GM12872 (cell line): ENCODE data around the gene KIAA0232.

Source experiments
- TF ChIP-seq, protein P1 (sequence below): IDR thresholded peaks from 3 replicates; pipeline ENCODE4 v1.5.1; 2011; ENCODE audit warnings: low read depth, mild to moderate bottlenecking, low read length, moderate library complexity; ENCODE audit not compliant: insufficient read depth

The KIAA0232 gene

DNA sequence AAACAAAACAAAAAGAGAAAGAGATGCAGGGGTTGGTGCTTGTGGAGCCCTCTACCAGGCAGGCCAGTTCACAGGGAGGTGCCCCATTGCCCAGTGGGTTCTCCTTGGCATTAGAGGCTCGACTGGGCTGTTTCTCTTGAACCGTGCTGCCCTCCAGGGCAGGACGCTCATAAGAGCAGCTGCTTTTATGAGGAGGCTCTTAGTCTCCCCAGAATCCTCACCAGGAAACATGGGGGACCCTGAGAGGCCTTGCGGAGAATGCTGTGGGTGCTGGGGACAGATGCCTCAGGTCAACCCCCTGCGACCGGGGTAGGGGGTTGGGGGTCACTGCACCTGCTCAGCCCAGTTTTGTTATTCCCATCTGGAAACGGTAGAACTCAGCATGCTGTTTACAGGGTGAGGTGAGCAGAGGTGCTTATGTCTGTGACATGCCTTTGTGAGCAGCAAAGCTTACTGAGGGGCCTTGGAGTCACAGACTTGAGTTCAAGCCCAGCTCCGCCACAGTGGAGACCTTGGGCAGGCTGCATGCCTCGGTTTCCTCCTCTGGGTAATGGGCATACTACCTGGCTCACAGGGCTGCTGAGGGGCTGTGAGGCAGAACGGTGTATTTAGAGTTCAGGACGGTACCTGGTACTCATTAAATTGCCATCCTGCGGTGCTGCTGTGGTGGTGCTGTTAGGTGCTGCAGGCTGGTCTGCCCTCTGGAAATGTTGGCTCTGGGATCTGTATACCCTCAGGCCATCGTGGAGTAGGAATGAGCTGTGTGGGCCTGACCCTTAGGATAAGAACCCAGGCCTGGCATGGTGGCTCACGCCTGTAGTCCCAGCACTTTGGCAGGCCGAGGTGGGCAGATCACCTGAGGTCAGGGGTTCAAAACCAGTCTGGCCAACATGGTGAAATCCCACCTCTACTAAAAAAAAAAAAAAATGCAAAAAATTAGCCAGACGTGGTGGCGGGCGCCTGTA, 132.8 kb downstream of the KIAA0232 start:
- TF ChIP-seq, protein P1, sequence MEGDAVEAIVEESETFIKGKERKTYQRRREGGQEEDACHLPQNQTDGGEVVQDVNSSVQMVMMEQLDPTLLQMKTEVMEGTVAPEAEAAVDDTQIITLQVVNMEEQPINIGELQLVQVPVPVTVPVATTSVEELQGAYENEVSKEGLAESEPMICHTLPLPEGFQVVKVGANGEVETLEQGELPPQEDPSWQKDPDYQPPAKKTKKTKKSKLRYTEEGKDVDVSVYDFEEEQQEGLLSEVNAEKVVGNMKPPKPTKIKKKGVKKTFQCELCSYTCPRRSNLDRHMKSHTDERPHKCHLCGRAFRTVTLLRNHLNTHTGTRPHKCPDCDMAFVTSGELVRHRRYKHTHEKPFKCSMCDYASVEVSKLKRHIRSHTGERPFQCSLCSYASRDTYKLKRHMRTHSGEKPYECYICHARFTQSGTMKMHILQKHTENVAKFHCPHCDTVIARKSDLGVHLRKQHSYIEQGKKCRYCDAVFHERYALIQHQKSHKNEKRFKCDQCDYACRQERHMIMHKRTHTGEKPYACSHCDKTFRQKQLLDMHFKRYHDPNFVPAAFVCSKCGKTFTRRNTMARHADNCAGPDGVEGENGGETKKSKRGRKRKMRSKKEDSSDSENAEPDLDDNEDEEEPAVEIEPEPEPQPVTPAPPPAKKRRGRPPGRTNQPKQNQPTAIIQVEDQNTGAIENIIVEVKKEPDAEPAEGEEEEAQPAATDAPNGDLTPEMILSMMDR, result no peak

DNA sequence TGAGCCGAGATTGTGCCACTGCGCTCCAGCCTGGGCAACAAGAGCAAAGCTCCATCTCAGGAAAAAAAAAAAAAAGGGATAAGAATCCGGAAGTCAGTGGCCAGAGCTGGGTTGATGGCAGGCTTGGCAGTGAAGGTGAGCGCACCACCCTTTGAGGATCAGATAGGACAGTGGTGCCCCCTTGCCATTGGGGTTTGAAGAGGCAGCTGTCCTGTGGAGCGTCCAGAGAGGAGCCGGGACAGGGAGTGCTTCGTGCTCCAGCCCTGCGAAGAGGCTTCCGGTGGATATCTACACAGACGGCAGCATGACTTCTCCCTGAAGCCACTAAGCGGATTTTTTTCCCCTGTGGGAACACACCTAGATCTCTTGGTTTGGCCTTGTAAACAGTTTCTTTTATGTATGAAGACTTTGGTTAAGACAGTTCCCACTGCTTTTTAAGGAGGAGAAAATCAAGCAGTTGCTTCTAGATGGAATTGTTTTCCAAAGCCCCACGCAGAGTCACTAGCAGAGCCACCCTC, 133.6 kb downstream of the KIAA0232 start:
- TF ChIP-seq, protein P1, result no peak

DNA sequence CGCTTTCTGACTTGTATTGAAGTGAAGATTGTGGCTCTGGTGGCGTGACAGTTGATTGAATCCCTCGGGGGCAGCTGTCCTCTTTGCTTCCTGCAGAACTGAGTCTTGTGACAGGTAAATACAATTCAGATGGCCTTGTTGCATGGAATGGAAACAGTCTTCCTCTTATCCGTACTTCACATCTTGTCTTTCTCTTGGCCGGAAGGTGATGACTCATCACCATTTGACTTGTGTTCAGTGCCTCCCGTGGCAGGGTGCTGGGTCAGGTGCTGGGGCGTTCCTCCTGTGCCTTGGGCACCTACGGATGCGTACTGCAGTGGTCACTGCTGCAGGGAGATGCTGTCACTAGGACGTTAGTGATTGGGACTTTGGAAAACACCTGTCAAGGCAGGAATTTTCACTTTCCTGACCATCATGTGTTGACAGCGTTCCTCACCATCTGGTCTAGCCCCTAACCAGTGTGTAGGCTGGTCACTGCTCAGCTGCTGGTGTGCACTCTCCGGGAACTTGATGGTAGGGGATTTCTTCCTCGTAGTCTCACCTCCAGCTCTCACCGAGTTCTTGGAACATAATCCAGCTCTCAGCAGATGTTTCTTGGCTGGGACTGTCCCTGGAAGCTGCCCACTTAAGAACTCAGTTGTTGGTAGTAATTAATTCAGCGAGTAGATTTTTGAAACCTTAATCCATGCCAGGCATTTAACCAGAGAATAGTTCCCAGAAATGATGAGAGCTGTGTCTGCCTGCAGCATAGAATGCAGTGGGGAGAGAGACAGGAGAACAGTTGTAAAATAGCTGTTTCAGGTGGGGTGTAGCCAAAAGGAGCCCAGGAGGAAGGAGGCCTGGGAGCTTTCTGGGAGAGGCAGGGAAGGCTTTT, 134.3 kb downstream of the KIAA0232 start:
- TF ChIP-seq, protein P1, result no peak

DNA sequence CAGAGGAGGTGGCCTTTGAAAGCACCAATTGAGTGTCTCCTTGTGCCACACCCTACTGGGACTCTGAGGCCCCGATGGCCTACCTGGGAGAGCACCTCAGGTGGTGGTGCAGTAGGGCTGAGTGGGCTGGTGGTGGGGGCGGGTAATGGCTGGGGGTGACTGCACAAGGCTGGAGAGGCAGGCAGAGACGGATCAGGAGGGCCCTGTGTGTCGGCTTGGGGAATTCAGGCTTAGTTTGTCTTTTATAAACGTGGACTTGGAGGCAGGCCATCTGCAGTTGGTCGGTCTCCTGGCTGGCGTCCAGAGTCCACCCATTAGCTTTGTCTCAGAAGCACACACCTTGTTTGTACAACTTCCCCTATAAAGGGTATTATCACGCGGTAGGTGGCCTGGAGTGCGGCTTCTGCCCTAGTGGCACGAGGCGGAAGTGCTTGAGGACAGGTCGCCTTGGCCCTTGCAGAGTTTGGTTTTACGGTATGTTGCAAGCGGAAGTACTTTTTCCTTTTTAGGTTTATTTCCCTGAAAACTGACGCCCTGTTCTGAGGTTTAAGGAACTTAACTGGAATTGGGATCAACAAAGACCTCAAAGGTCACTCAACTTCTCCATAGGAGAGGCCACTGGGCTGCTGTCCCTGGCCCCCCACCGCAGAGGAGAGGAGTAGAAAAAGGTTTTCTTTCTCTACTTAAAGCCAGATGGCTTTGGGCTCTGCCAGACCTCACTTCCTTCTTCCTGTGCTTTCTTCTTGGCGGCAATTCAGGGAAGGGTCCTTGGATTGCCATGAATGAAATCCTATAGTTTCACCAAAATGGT, 135.1 kb downstream of the KIAA0232 start:
- TF ChIP-seq, protein P1, result peak; percentile 79

DNA sequence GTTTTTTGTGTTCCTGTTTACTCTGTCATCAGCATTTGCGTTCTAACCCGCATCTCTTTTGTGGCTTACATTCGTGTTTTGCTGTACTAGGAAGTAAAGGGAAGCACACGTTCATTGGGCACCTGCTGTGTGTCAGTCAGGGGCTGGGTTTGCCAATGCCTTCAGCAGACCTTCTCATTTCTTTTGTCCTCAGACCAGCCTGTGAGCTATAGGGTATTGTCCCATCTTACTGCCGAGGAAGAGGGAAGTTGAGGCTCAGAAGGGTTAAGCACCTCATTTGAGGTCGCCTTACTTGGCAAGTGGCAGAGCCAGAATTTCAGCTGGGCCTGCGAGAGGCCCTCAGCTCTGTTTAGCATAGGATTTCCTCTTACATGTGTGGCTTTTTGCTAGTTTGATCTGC, 135.8 kb downstream of the KIAA0232 start:
- TF ChIP-seq, protein P1, result no peak

DNA sequence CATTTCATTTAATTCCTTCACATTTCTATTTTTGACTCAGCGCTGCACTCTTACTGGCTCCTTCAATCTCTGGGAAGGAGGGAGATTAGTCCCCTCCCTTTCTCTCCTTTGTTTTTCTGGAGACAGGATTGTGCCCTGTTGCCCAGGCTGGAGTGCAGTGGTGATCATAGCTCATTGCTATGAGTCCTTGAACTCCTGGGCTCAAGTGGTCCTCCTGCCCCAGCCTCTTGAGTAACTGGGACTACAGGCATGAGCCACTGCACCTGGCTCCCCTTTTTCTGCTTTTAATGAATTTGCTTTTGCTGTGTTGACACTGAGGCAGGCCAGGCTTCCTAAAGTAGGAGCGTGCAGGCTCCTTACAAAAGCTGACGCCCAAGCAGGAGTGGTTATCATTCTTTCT, 137.6 kb downstream of the KIAA0232 start:
- TF ChIP-seq, protein P1, result no peak
